GM18502 (cell line): Measurements from ENCODE around the gene G6PC3.

Experiments
- ATAC-seq: cut with Tn5 transposase; IDR thresholded peaks from one replicate; pipeline ENCODE4 v1.9.1; 2021; ENCODE audit warnings: mild to moderate bottlenecking; ENCODE audit not compliant: unreplicated experiment, poor library complexity

Gene G6PC3

DNA sequence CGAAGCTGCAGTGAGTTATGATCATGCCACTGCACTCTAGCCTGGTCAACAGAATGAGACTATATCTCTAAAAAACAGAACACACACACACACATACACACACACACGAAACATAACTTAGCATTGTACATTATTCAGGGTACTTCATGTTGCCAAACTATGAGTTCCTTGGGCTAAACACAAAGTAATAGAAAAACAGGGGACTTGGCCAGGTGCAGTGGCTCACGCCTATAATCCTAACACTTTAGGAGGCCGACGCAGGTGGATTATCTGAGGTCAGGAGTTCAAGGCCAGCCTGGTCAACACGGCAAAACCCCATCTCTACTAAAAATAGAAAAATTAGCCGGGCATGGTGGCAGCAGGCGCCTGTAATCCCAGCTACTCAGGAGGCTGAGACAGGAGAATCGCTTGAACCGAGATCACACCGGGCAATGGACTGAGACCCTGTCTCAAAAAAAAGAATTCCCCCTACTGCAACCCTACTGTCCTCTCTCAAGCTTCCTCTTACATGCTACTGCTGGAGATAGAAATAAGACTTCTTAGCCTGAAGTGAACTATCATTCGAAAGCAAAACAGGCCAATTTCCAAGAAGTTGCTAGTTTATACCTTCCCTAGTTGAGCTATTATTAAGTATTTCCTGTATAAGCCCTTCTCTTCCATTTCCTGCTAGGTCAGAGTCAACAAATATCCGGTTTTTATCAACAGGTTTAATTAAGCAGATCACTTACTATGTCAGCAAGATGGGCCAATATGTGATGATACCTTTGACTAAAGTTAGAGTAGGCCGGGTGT, 11.2 kb upstream of the G6PC3 start:
- no peak for ATAC-seq

DNA sequence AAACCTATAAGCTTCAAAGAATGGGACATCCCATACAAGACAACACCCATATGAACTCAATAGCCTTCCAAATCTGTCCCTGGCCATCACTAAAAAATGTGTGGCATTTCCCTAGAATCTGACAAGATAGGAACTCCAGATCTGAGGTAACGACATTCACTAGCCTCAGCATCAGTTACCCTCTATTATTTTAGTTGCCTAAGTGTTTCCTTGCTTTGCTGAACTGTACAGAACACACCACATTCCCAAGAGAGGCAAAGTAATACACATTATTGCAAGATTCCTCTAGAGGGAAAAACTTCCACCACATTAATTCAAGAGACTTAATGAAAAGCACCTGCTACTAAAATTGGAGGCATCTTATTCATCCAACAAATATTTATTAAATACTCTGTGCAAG, 9.1 kb upstream of the G6PC3 start:
- ATAC-seq: no peak

GRCh38 chr17:44062871-44063270, 7.7 kb upstream of the G6PC3 start:
- ATAC-seq: no peak

DNA sequence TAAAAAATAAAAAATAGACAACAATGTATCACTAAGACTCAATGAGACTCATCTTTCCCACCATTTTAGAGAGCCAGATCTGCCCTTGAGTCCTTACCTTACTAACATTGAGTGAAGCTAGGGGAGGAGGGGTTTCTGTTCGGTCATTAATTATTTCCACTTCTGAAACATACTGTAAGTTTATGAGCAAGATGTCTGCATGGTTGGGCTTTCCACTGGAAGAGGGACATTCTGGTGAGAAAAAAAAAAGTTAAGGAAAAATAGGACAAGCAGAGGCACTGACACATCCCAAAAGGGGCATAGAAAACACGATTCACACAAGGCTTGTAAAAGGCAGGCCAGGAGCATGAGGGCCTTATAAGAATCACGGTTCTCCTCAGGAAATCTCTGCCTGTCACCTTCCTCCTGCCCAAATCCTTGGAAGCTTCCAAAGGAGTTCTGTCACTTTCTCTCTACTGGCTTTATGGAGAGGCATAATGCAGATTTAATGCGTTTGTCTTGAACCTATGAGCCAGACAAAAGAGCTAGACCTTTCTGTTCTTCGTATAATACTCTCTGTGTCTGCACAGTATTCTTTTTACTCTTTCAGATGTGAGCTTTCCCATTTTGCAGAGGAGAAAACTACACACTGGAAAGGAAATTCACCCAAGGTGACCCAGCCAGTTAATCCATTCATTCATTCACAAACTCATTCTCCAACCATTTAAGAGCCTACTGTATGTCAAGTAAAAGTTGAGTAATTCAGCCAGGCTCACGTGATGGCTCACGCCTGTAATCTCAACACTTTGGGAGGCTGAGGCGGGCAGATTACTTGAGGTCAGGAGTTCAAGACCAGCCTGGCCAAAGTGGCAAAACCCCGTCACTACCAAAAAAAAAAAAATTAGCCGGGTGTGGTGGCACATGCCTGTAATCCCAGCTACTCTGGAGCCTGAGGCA, 6.6 kb upstream of the G6PC3 start:
- ATAC-seq: no peak

DNA sequence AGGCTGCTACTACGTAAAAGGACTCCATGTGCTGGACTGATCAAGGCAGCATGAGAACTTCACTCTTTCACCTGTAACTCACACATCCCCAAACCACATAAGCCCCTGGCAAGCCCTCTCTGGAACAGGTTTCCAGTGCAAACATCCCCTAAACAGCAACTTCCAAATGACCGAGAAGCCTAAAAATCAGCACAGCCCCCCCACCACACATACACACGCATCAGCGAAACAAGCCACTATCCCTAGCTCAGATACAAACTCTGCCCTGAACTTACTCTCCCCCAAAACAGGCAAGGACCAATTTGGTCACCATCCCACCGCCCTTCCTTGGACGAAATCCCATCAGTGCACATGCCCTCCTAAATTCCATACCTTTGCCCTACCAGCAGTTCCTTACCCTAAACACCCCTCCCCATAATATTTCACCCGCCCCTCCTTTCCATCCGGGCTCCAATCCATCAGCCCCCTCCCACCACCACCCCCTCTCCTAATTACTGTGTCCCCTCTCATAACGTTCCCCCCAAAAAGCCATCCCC, 4.8 kb upstream of the G6PC3 start:
- no peak for ATAC-seq

DNA sequence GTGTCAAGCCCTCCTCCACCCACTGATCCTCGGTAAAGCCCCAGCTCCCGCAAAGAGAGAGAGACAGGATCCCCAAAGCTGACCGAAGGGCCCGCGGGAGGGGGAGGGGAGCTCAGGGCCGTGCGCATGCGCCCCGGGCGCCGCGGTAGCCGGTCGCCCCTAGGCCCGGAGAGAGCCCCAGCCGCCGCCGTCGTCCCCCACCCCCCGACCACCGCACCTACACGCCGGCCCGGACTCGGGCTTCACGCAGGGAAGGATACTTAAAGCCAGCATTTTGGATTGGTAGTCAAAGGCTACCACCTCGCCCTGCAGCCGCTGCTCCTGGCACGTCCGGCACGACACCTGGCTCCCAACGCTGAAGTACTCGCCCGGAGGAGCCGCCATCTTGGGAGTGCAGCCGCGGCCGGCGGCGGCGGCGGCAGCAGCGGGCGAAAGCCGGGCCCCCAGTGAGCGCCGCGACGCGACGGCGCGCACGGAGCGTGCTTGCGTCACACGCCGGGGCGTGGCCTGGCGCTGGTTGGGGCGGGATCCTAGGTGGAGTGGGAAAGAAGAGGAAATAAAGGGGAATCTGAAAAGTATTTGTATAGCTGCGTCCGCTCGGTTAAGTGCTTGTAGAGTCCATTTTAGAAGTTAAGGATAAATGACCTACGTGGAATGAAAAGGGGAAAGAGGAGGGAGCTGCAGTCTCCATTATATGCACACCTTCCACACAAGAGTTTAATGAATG, 4.2 kb upstream of the G6PC3 start, which contains the start of gene LSM12:
Gene LSM12 (minus strand): TSS at position 468 of the 727 bp plus-strand sequence. CDS start 84 bp downstream, at position 384.
- peak; percentile 72 for ATAC-seq

GRCh38 chr17:44067545-44067940, 3.0 kb upstream of the G6PC3 start:
- ATAC-seq: no peak

DNA sequence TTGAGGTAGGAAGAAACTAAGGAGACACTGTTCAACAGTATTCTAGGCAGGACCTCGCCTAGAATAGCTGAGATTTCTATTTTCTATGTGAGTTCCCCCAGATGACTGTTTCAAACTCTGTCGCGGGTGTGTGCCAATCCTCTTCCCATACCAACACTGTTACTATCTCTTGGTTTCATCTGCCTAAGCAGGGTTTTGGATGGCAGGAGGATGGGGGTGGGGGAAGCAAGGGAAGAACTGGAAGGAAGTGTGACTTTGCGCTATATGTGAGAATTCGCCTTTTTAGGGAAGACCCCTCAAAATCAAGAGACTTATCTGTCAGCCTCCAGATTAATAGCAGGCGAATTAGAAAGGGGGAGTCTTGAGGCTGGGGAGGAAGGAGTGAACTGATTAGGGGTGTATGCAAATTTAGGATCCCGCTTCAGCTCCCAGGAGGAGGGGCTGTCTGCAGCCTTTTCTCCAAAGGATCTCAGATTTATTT, 521 bp upstream of the G6PC3 start:
- ATAC-seq: peak; percentile 3

DNA sequence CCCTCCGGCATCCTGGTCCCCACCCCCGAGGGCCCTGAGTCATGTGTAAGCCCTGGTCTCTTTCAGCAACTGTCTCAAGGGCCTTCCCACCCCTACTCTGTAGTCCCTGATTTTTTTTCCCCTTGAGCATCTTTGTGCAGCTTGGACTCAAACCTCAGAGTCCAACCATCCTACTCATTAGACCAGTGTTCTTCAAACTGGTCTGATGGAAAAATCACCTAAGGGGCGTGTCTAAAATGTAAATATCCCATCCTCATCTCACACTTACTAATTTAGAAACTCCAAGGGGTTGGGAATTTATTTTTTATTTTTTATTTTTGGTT, 624 bp downstream of the G6PC3 start:
- no peak for ATAC-seq

- no peak for ATAC-seq
These were observed 1.2 kb downstream of the G6PC3 start for GRCh38 chr17:44071772-44072171.

GRCh38 chr17:44074231-44074910, 3.8 kb downstream of the G6PC3 start:
- no peak for ATAC-seq

DNA sequence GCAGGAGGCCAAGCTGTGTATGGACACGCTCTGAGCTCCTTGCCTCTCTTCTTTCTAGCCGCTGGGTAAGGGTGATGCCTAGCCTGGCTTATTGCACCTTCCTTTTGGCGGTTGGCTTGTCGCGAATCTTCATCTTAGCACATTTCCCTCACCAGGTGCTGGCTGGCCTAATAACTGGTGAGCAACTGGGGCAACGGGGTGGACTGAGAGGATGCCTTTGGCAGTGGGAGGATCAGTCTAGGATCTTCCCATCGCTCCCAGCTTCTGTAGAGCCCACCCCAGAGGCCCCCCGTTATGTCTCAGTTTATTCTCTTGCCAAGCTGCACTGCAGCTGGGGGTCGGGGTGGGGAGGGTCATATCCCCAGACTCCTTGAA, 4.4 kb downstream of the G6PC3 start:
- no peak for ATAC-seq

- no peak for ATAC-seq
These were observed 5.2 kb downstream of the G6PC3 start for GRCh38 chr17:44075598-44076293.

DNA sequence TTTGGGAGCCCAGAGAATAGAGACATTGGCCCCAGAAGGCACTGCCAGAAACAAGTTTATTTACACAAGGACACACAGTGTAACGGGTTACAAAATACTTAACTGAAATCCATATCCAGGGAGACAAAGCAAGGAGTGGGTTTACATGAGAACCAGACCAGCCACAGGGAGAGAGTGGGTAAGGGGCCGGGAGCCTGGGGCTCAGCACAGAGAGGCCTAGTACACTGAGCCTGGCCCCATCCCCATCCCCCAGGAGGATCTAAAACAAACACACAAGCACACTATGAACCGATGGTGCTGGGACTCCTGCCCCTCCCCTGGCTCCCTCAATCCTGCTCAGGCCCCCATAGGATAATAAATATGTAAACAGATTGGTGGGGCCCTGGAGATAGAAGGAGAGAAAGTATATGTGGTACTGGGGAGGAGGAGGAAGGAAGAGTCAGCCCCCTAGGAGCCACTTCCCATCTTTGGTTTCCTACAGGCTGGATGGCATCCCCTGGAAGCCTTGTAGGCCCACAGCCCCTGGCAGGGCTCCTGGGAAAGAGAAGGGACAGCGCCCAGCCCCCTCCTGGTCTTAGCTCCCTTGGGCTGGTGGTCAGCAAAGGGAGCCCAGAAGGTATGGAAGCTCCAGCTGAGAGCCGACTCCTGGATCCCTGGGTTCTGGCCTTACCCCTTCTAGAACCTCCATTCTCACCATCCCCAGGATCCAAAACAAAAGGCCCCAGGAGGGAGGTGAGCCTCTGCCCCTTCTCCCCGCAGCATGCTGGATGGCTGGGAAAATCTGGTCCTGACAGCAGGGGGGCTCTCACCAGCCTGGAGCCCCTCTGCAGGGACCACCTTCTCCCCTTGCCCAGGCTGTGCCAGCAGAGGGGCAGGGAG, 6.4 kb downstream of the G6PC3 start:
- ATAC-seq: no peak

DNA sequence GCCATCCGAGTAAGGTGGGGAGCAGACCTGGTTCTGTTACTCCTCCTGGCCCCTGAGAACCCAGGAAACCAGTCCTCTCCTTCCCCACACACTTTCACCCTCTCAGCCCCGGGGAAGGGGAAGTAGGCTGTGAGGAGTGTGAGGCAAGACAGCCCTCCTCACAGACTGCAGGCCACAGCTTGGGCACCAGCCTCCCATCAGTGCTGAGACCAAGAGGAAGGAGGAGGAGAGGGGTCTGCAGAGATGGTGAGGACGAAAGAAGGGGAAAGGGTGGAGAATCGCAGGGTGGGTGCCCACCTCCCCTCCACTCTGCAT, 7.0 kb downstream of the G6PC3 start:
- no peak for ATAC-seq

- no peak for ATAC-seq
These were observed 7.9 kb downstream of the G6PC3 start for GRCh38 chr17:44078412-44078811.

GRCh38 chr17:44079877-44080821, 9.6 kb downstream of the G6PC3 start:
- ATAC-seq: no peak
